GM19240 (cell line): ENCODE measurements around the gene PTPRN2.

Experiments used
- DNase-seq: peaks from one replicate; pipeline ENCODE4 v3.0.0; 2011; ENCODE audit warnings: low spot score; ENCODE audit not compliant: insufficient read length

The PTPRN2 gene

DNA sequence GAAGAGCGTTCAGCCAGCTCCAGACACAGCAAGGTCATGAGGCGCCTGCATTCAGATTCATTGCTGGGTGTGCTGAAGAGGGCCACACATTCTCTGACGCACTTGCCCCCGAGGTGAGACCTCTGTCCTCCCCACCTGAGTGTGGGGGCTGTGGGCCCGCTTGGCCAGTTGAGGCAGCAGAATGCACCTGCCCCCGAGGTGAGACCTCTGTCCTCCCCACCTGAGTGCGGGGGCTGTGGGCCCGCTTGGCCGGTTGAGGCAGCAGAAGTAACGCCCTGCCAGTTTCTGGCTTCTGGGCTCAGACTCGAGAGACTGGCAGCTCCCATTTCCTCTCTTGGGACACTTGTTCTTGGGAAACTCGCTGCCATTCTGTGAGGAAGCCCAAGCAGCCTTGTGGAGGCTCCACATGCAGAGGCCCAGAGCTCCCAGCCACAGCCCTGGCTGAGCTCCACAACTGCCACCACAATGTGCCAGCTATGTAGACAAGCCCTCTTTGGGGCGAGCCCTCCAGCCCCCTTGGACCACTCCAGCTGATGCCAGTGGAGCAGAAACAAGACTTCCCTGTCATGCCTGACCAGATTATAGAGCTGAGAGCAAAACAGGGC is 816.8 kb downstream of the PTPRN2 start:
- DNase-seq: no peak

GRCh38 chr7:157769526-157770215 is 818.0 kb downstream of the PTPRN2 start:
- no peak for DNase-seq

DNA sequence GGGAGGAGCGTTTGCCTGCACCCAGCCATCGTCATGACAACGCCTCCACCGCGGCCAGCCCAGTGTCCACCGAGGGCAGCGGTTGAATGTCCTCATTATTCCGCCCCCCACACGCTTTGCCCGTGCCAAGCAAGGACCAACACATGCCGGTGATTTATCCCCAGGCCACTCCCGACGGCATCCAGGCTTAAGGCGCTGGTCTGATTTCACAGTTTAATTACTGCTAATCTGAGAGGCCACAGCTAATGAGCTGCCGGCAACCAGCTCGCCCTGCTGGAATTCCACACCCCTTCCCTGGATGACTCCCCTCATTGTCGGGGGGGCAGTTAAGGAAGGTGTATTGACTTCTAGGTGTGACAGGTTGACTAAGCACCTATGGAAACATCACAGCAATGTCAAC is 818.5 kb downstream of the PTPRN2 start:
- DNase-seq: no peak

DNA sequence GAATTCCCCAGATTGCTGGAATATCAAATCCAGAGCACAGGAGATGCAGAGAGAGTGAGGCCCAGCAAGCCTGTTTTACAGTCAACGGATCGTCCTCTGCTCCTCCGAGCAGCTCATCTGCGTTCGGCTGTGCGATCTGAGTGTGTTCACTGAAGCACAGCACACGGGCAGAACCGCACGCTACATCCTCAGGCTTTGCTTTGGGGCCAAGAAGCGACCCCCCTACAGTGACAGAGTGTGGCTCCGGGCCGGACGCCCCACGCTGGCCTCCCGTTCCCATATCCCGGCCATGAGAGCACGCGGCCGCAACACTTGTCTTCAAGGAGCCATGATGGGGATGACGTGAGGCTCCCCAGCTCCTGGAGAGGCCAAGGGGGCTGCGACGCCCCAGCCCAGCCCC is 819.4 kb downstream of the PTPRN2 start:
- DNase-seq: no peak

GRCh38 chr7:157767506-157768197 is 820.0 kb downstream of the PTPRN2 start:
- no peak for DNase-seq

DNA sequence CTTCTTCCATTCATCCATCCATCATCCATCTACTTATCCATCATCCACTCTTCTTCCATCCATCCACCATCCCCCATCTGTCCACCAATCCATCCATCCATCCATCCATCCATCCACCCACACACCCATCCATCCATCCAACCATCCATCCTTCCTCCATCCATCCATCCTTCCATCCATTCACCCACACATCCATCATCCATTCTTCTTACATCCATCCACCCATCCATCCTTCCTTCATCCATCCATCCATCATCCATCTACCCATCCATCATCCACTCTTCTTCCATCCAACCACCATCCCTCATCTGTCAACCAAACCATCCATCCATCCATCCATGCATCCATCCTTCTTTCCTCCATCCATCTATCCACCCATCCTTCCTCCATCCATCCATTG is 821.5 kb downstream of the PTPRN2 start:
- DNase-seq: no peak

GRCh38 chr7:157764946-157765537 is 822.6 kb downstream of the PTPRN2 start:
- DNase-seq: no peak

GRCh38 chr7:157764193-157764592 is 823.4 kb downstream of the PTPRN2 start:
- no peak for DNase-seq

GRCh38 chr7:157763279-157764000 is 824.2 kb downstream of the PTPRN2 start:
- DNase-seq: no peak

GRCh38 chr7:157762824-157763223 is 824.8 kb downstream of the PTPRN2 start:
- no peak for DNase-seq

- no peak for DNase-seq
Measured at GRCh38 chr7:157760004-157760730, 827.5 kb downstream of the PTPRN2 start.

DNA sequence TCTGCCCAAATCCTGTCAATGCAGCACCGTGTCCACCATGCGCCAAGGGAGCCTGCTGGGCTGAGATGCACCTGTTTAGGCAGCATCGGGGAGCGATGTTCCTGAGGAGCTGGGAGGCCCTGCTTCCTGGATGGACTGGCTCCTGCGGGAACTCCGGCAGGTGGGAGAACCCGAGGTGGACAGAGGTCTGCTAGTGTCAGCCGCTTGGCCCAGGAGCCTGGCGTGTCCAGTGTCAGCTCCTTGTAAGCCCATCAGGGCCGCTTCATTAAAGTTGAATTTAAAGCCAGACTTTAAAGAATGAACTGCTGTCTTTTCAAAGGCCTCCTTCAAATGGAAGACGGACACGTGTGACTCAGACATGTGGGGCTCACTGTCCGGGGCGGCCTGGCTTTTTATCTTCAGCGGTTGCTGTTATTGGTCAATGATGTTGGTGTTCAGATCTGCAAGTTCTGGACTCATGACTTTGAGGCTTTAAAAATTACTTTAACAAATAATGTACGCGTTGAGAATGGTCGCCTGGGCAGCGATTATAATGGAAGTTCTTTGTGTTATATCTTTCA is 828.3 kb downstream of the PTPRN2 start:
- DNase-seq: no peak

DNA sequence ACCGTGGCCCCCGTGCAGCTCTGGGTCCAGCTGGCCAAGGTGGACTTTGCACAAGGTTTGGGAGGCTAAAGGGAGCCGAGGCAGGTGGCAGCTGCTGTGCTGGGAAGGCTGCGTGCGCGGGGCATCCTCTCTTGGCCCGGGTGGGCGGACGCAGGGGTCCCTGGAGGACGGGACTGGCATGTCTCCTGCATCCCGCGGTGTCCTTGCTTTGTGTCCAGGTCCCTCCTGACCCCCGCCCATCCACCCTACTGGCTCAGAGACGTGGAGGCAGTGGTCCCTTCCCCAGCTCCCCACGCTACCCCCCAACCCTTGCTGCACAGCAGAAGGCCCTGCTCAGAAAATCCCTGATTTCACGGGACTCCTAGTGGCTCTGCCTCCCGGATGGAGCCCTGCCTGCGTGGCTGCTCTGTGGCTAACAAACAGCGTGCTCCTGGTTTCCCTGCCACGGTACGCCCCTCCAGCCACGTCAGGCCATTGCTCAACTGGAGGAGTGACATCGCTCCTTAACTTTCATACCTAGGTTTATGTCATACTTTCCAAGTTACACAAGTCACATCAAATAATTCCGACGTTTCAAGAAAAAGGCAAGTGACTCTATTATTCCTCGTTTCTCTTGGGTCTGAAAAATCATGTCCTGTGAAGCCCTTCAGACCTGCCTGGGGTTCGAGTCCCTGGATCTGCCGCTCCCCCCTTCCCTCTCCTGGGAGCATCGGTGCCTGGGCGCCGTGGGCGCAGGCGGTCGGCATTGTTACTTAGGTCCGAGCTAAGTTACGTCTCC is 829.0 kb downstream of the PTPRN2 start:
- DNase-seq: no peak

GRCh38 chr7:157757776-157758467 is 829.7 kb downstream of the PTPRN2 start:
- no peak for DNase-seq

DNA sequence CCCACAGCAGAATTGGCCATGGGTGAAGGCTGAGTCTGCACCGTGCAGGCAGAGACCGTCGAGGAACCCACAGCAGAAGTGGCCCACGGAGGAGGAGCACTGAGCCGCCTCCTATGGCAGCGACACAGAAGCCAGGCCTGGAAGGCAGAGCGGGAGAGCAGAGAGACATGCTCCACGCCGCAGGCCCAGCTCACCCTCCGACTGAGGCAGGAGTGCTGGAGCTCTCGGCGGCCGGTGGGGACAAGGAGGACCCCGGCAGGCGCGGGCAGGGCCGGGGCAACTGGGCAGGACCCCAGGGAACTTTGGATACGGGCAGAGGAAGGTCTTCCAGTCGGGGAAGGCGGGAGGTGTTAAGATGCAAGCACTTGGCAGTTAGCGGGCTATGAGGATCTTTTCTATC is 830.4 kb downstream of the PTPRN2 start:
- no peak for DNase-seq

GRCh38 chr7:157755741-157756140 is 831.9 kb downstream of the PTPRN2 start:
- no peak for DNase-seq

DNA sequence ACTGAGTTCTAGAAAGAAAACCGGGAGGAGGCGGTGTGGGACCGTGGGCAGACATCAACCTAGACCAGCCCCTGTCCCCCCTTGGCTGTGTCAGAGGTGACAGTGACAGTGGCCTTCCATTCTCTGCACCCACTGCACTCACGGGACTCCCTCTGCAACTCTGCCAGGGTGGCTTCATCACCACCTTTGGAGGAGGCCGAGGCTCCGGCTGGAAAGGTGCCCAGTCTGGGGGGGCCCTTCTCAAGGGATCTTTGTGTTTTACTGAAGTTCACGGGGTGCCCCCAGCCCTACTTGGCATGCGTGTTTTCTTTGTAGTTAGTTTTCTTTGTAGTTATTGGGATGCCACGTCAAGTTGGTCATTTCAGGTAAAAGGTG is 833.2 kb downstream of the PTPRN2 start:
- DNase-seq: no peak

DNA sequence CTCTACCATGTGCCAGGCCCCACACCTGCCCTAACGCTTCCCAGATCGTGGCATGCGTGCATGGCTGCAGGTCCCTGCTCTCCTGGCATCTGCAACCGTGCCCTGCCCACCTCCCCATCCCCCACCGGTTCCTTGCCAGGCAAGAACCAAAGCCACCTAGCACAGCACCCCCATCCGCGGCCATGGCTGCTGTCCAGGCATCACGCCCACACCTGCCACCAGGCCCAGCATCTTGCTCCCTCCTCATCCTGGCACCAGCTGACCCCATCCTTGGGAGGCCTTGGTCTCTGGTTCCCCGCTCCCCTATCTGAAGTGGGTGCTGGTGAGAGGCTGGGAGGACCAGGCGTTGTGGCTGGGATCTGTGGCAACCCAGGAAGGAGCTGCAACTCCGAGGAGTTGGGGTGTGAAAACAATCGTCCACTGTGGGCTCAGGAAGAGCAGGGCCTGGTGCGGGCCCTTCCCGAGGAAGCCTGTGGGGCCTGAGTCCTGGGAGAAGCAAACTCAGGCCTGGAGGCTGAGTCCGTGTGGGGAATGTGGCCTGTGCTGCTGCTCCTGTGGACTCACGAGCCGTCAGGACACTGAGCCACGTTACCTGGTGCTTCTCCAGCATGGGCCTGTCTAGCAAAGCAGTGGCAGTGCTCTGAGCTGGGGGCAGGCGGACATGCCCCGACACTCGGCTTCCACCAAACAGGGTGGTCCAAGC is 833.8 kb downstream of the PTPRN2 start:
- no peak for DNase-seq

DNA sequence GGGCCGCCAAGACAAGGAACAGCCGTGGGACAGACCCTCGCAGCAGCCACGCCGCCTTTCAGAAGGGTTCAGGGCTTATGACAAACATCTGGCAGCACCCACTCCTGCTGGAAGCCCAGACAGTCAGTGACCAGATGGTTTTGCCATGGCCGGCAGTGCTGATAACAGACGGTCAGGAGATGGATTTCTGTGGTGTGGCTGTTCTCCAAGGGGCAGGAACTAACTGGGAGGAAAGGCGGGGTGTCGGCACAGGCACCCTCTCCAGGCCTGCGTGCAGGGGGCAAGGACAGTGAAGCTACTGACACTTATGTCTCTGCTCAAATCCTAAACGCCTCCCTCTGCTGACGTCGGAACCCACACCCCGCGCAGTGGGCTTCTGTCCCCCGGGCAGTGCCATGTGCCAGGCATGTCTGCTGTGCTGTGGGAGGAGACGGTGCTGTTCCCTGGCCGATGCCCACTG is 834.8 kb downstream of the PTPRN2 start:
- no peak for DNase-seq
